ENCODE data around the gene C10orf143. TPM values are rescaled to one million over a fixed set of nuclear protein-coding genes. Genes with fewer than 3 reads are reported as not detected.

C10orf143 gene
- total RNA-seq, 2 experiments from 2014 or later: 4.4 to 5.1 TPM

- H3K4me1 Mint-ChIP-seq (ENCODE audit: low read depth): peaks cover 54% of the 10 kb centered on the region
Observed at GRCh38 chr10:130137659-130138478, 27.2 kb upstream of the C10orf143 start.

GRCh38 chr10:130137090-130137448 is 26.4 kb upstream of the C10orf143 start:
- ATAC-seq: no peak
- ChIA-PET CTCF (interaction anchor here (1.0 to 4.5 kb wide), 3 partner anchors 9 to 42 kb away, joined by 3 to 32 read pairs (median 11); partner anchors contain the start of gene C10orf143), POLR2A (interaction anchor here (1.1 to 6.0 kb wide), 4 partner anchors 9 to 26 kb away, joined by 3 to 54 read pairs (median 4); partner anchors contain the start of gene C10orf143)
- H3K27me3 Mint-ChIP-seq: peaks cover 3% of the 10 kb centered on the region
- DNase-seq: peak; percentile 25
- no peak for TF ChIP-seq CTCF (IDR thresholded peaks at IDR 0.05)
- H3K9me3 Mint-ChIP-seq: no peaks in the 10 kb centered on the region
- H3K4me1 Mint-ChIP-seq (ENCODE audit: low read depth): peaks cover 46% of the 10 kb centered on the region
- peak overlapping the region; percentile 88 for H3K4me3 Mint-ChIP-seq
- intact Hi-C loops (cut with micrococcal nuclease): loop anchor here (1.0 kb wide), 1 partner anchor 26 kb away; no protein-coding TSS in a partner anchor
- peak overlapping the region; percentile 77 for H3K27ac Mint-ChIP-seq
- peaks cover 16% of the 10 kb centered on the region for H3K36me3 Mint-ChIP-seq (ENCODE audit: low read depth)

More at GRCh38 chr10:130137659-130138478, 27.2 kb upstream of the C10orf143 start:
- Mint-ChIP-seq H3K4me3 (peak overlapping the region; percentile 88), H3K9me3 (no peaks in the 10 kb centered on the region), H3K27me3 (peaks cover 2% of the 10 kb centered on the region), H3K36me3 (ENCODE audit: low read depth) (peaks cover 24% of the 10 kb centered on the region), H3K27ac (peak overlapping the region; percentile 77)
- ChIA-PET CTCF (interaction anchor here (1.0 to 4.5 kb wide), 4 partner anchors 10 to 42 kb away, joined by 3 to 32 read pairs (median 11); partner anchors contain the start of gene C10orf143), POLR2A (interaction anchor here (1.7 to 6.0 kb wide), 3 partner anchors 10 to 27 kb away, joined by 5 to 54 read pairs (median 10); partner anchors contain the start of gene C10orf143)
- intact Hi-C loops (cut with micrococcal nuclease): loop anchor here (1.0 kb wide), 1 partner anchor 27 kb away; no protein-coding TSS in a partner anchor
- ATAC-seq: no peak
- TF ChIP-seq CTCF (IDR thresholded peaks at IDR 0.05): no peak
- DNase-seq: no peak

- Mint-ChIP-seq H3K27me3 (peaks cover 9% of the 10 kb centered on the region), H3K36me3 (ENCODE audit: low read depth) (peaks cover 13% of the 10 kb centered on the region), H3K4me1 (ENCODE audit: low read depth) (peaks cover 40% of the 10 kb centered on the region), H3K9me3 (no peaks in the 10 kb centered on the region), H3K27ac (peak within 1 kb of the TSS; percentile 84), H3K4me3 (peak within 1 kb of the TSS; percentile 88)
- intact Hi-C loops (cut with micrococcal nuclease): loop anchor here (1.0 kb wide), 1 partner anchor 25 kb away; no protein-coding TSS in a partner anchor
- DNase-seq (peak; percentile 93), ATAC-seq (peak; percentile 89)
- TF ChIP-seq CTCF (IDR thresholded peaks at IDR 0.05): no peak
- ChIA-PET CTCF (interaction anchor here (1.0 to 4.5 kb wide), 3 partner anchors 9 to 43 kb away, joined by 3 to 32 read pairs (median 11); partner anchors contain the start of gene C10orf143), POLR2A (interaction anchor here (0.7 to 6.0 kb wide), 6 partner anchors 9 to 36 kb away, joined by 3 to 54 read pairs (median 4); partner anchors contain the start of gene C10orf143)
Observed at GRCh38 chr10:130136226-130137089, 25.8 kb upstream of the C10orf143 start, which contains the start of gene GLRX3. GLRX3 (plus strand) TSS chr10:130136391; CDS start chr10:130136421, 30 bp downstream.

- CTCF ChIA-PET: interaction anchor here (2.2 to 4.5 kb wide), 2 partner anchors 8 to 25 kb away, joined by 11 to 32 read pairs; partner anchors contain the start of gene C10orf143
- Mint-ChIP-seq H3K9me3 (no peaks in the 10 kb centered on the region), H3K36me3 (ENCODE audit: low read depth) (peaks cover 10% of the 10 kb centered on the region), H3K27me3 (peaks cover 12% of the 10 kb centered on the region), H3K4me3 (peak overlapping the region; percentile 82), H3K4me1 (ENCODE audit: low read depth) (peaks cover 34% of the 10 kb centered on the region), H3K27ac (peak overlapping the region; percentile 49)
- DNase-seq: no peak
- POLR2A ChIA-PET: interaction anchor here (0.7 to 6.0 kb wide), 4 partner anchors 12 to 37 kb away, joined by 3 to 54 read pairs (median 4); partner anchors contain the start of gene C10orf143
- intact Hi-C loops (cut with micrococcal nuclease): no loop called here
- ATAC-seq: no peak
- TF ChIP-seq CTCF (IDR thresholded peaks at IDR 0.05): no peak
Observed at GRCh38 chr10:130135676-130136225, 25.1 kb upstream of the C10orf143 start.
